HepG2 (cell line): ENCODE measurements around the gene CCDC167. TPM values are rescaled to one million over a fixed set of nuclear protein-coding genes. Genes with fewer than 3 reads are reported as not detected.

ENCODE experiments used
- ATAC-seq: fragments of 200-7000 bp; cut with Tn5 transposase; 3 replicates; pipeline ENCODE4 v1.9.1; 2020; ENCODE audit warnings: mild to moderate bottlenecking, moderate library complexity
- BruUV-seq: library from RNA; stranded (reverse); fragments of 400-500 nt; replicated peaks from 2 replicates; lab custom pipeline; 2021; lab: Mats Ljungman, UMichigan
- CTCF ChIA-PET: fragments of 300-600 bp; formaldehyde crosslinking; extraction: SDS; loops from one replicate; lab custom pipeline; 2021; ENCODE audit warnings: low total read pairs, inconsistent platforms, low intra/inter-chr PET ratio; lab: Yijun Ruan, JAX
- POLR2A ChIA-PET: fragments of 350-600 bp; sonication (Branson Sonifier 250); formaldehyde crosslinking; loops from one replicate; lab custom pipeline; 2020; ENCODE audit warnings: antibody characterized with exemption, inconsistent platforms; lab: Yijun Ruan, JAX
- DNase-seq: peaks from one replicate; pipeline ENCODE4 v3.0.0-alpha.2; 2015; ENCODE audit warnings: low spot score
- FAIRE-seq: peaks from 3 replicates; lab custom pipeline; 2011; peaks lifted over from hg19 to GRCh38; lab: Jason Lieb, UNC
- H2AFZ ChIP-seq: one replicate; pipeline ENCODE4 v1.6.1; 2011; ENCODE audit warnings: low read length, inconsistent platforms
- H3K27ac ChIP-seq: fragments of 300-600 bp; 3 replicates; pipeline ENCODE4 v1.8.0; 2011; ENCODE audit warnings: mixed run types, mild to moderate bottlenecking, mixed read lengths, low read length, inconsistent platforms; ENCODE audit not compliant: insufficient read depth; ENCODE audit errors: extremely low read length
- H3K27me3 ChIP-seq, 2 experiments: fragments of 200-600 bp in 1 of 2; 2 replicates in 1 of 2; 3 replicates in 1 of 2; pipeline versions ENCODE4 v1.6.0 to v1.8.0; 2011; ENCODE audit warnings: low read length in 2 of 2, mild to moderate bottlenecking in 2 of 2, moderate library complexity in 2 of 2, inconsistent platforms in 1 of 2; ENCODE audit not compliant: insufficient read depth in 2 of 2, control insufficient read depth in 1 of 2
- H3K36me3 ChIP-seq, 2 experiments: fragments of 200-600 bp in 1 of 2; replicated peaks in 1 of 2; 2 replicates in 1 of 2; 3 replicates in 1 of 2; pipeline versions ENCODE4 v1.5.1 to v1.8.0; 2011; ENCODE audit warnings: low read length in 2 of 2, inconsistent platforms in 1 of 2; ENCODE audit not compliant: insufficient read depth in 2 of 2, control insufficient read depth in 1 of 2
- H3K4me1 ChIP-seq: 2 replicates; pipeline ENCODE4 v1.5.1; 2012; ENCODE audit warnings: low read length, inconsistent platforms; ENCODE audit not compliant: insufficient read depth
- H3K4me2 ChIP-seq: 2 replicates; pipeline ENCODE4 v1.6.0; 2011; ENCODE audit warnings: low read depth, low read length, inconsistent platforms
- H3K4me3 ChIP-seq, 3 experiments: fragments of 200-600 bp in 1 of 3; sonication (generic), shearing (Covaris generic) in 1 of 3; replicated peaks in 1 of 3; 2 replicates each; pipeline ENCODE4 v1.5.1; 2011 to 2016; ENCODE audit warnings: low read length in 3 of 3, inconsistent platforms in 2 of 3, low read depth in 2 of 3, mild to moderate bottlenecking in 2 of 3, control low read depth in 1 of 3, mixed read lengths in 1 of 3; ENCODE audit not compliant: insufficient read depth in 1 of 3
- H3K79me2 ChIP-seq: one replicate; pipeline ENCODE4 v1.6.1; 2011; ENCODE audit warnings: low read length, inconsistent platforms; ENCODE audit not compliant: insufficient read depth
- H3K9ac ChIP-seq: 2 replicates; pipeline ENCODE4 v1.6.0; 2011; ENCODE audit warnings: mild to moderate bottlenecking, low read depth, low read length, inconsistent platforms; ENCODE audit not compliant: insufficient read depth
- H3K9me3 ChIP-seq: 2 replicates; pipeline ENCODE4 v1.5.1; 2012; ENCODE audit warnings: mild to moderate bottlenecking, low read length
- H4K20me1 ChIP-seq: 2 replicates; pipeline ENCODE4 v1.6.0; 2011; ENCODE audit warnings: inconsistent platforms, mild to moderate bottlenecking, low read length, moderate library complexity; ENCODE audit not compliant: insufficient read depth
- ARID5B ChIP-seq: IDR thresholded peaks from 2 replicates; pipeline ENCODE4 v1.4.0; 2020; ENCODE audit warnings: mild to moderate bottlenecking, missing genetic modification reagents
- FIP1L1 ChIP-seq: fragments of 200-400 bp; formaldehyde crosslinking; IDR thresholded peaks from 2 replicates; pipeline ENCODE4 v1.6.1; 2018; ENCODE audit warnings: low read depth, mild to moderate bottlenecking, low read length, moderate library complexity, borderline replicate concordance; ENCODE audit not compliant: insufficient read depth
- KDM1A ChIP-seq: IDR thresholded peaks from 2 replicates; pipeline ENCODE4 v1.6.1; 2016; ENCODE audit warnings: missing compliant biosample characterization
- KLF11 ChIP-seq: IDR thresholded peaks from 2 replicates; pipeline ENCODE4 v1.6.1; 2016; ENCODE audit warnings: missing compliant biosample characterization
- RARG ChIP-seq: sonication (generic); formaldehyde crosslinking; IDR thresholded peaks from 2 replicates; pipeline ENCODE4 v1.4.0; 2020; ENCODE audit warnings: low read depth, mild to moderate bottlenecking, missing genetic modification reagents
- RBM39 ChIP-seq: fragments of 200-400 bp; formaldehyde crosslinking; IDR thresholded peaks from one replicate; pipeline ENCODE4 v1.6.1; 2018; ENCODE audit warnings: antibody characterized with exemption, mild to moderate bottlenecking, low read depth, low read length; ENCODE audit not compliant: poor library complexity, severe bottlenecking
- THAP7 ChIP-seq: sonication (generic); formaldehyde crosslinking; IDR thresholded peaks from 2 replicates; pipeline ENCODE4 v1.8.1; 2023; ENCODE audit warnings: mild to moderate bottlenecking, missing genetic modification reagents
- U2AF1 ChIP-seq: fragments of 200-400 bp; formaldehyde crosslinking; optimal IDR thresholded peaks from 2 replicates; pipeline ENCODE3; 2017; ENCODE audit warnings: mild to moderate bottlenecking, low read depth, low read length
- ZNF17 ChIP-seq: sonication (generic); formaldehyde crosslinking; IDR thresholded peaks from 2 replicates; pipeline ENCODE4 v1.5.0; 2020; ENCODE audit warnings: mild to moderate bottlenecking, missing genetic modification reagents
- ZNF280D ChIP-seq: sonication (generic); formaldehyde crosslinking; IDR thresholded peaks from 2 replicates; pipeline ENCODE4 v1.5.1; 2020; ENCODE audit warnings: mild to moderate bottlenecking, missing genetic modification reagents
- ZNF563 ChIP-seq: sonication (generic); formaldehyde crosslinking; IDR thresholded peaks from 2 replicates; pipeline ENCODE4 v1.8.0; 2022; ENCODE audit warnings: mild to moderate bottlenecking, moderate library complexity, missing genetic modification reagents
- ZNF850 ChIP-seq: sonication (generic); formaldehyde crosslinking; conservative IDR thresholded peaks from 2 replicates; pipeline ENCODE4 v1.9.0; 2021; ENCODE audit warnings: mild to moderate bottlenecking, missing genetic modification reagents
- WGBS: methylation state at CpG from one replicate; pipeline ENCODE4 v1.1.6; 2017; ENCODE audit warnings: low lambda C conversion rate; 5-methylcytosine and 5-hydroxymethylcytosine counted together
- in situ Hi-C: cut with HindIII; loops from 2 replicates; pipeline ENCODE4 v1.10.0; 2017; ENCODE audit warnings: low pct_unique_long_range_greater_than_20kb; ENCODE audit not compliant: extremely low pct_ligation_motif_present
- intact Hi-C: fragments of 100-400 bp; cut with micrococcal nuclease; formaldehyde crosslinking; loops from one replicate; pipeline ENCODE4 v1.10.0; 2022; ENCODE audit not compliant: unreplicated experiment
- polyA plus RNA-seq, 8 experiments: library from polyadenylated mRNA; depleted of rRNA in 3 of 8; stranded (reverse) in 7 of 8; unstranded in 1 of 8; fragments of >200 nt; fragmentation: Illumina TruSeq in 4 of 8; extraction: Trizol in 4 of 8; gene quantifications; 2 replicates each; pipeline versions ENCODE4 v1.2.1 to v1.2.3, GENCODE V29; 2011 to 2016; ENCODE audit warnings: low read depth in 4 of 8, missing spikeins in 1 of 8, mixed read lengths in 1 of 8; ENCODE audit not compliant: insufficient read depth in 1 of 8
- total RNA-seq, 5 experiments: library from RNA; depleted of rRNA; stranded (reverse); fragments of >200 nt; fragmentation: Illumina TruSeq; extraction: Trizol; gene quantifications; 2 replicates each; pipeline ENCODE4 v1.2.3, GENCODE V29; 2016; ENCODE audit warnings: low read depth in 1 of 5

CCDC167 gene
- total and polyA plus RNA-seq, 2 of the 13 experiments (the other 11 are each of a cell fraction or from before 2014, with no cell fraction given), result 48.4 to 66.8 TPM

- Histone ChIP-seq H3K27me3 (peaks cover 4 to 56% of the 10 kb centered on the region in 2 experiments), H3K4me1 (peaks cover 30% of the 10 kb centered on the region), H4K20me1 (no peaks in the 10 kb centered on the region), H3K9me3 (no peaks in the 10 kb centered on the region), H3K4me3 (no peak overlapping the region), H2AFZ (no peak overlapping the region), H3K79me2 (no peaks in the 10 kb centered on the region), H3K36me3 (no peaks in the 10 kb centered on the region), H3K9ac (no peak overlapping the region), H3K27ac (no peak overlapping the region), H3K4me2 (no peak overlapping the region)
- in situ Hi-C loops (no loop called here), intact Hi-C loops (no loop called here)
- no peak for DNase-seq
- CTCF ChIA-PET, result no interaction called here
- FAIRE-seq, result no peak
- ATAC-seq, result no peak
- TF ChIP-seq U2AF1 (no peak), KDM1A (CRISPR knock-in tag) (no peak), THAP7 (CRISPR knock-in tag) (no peak), KLF11 (CRISPR knock-in tag) (no peak), RARG (no peak), ARID5B (CRISPR knock-in tag) (no peak), RBM39 (no peak), FIP1L1 (no peak), ZNF563 (CRISPR knock-in tag) (no peak), ZNF17 (CRISPR knock-in tag) (no peak), ZNF850 (CRISPR knock-in tag) (no peak), ZNF280D (CRISPR knock-in tag) (no peak)
- WGBS, result 49% methylated on average over 7 of the region's 7 CpGs
- POLR2A ChIA-PET, result no interaction called here
- no TSS peak for BruUV-seq
These were observed 15.1 kb upstream of the CCDC167 start for GRCh38 chr6:37514837-37515236.
